Measurements from ENCODE around the gene GALNT17. TPM values are rescaled to one million over a fixed set of nuclear protein-coding genes. Genes with fewer than 3 reads are reported as not detected.
A peak's percentile ranks its signal among the peaks of the same experiment; 100 is the strongest.

Gene GALNT17
- total RNA-seq, 4 donors from 2014 or later, result 51.1 to 95.6 (median 69.8) TPM

GRCh38 chr7:71518880-71519279, 386.9 kb downstream of the GALNT17 start:
- no peaks in the 10 kb centered on the region for H3K9me3 ChIP-seq
- whole genome bisulfite sequencing, result 86% methylated on average over 2 of the region's 2 CpGs
- TF ChIP-seq POLR2AphosphoS5 (IDR thresholded peaks at IDR 0.05) (no peak), POLR2A (IDR thresholded peaks at IDR 0.05; ENCODE audit: low read depth) (no peak), EP300 (IDR thresholded peaks at IDR 0.05) (no peak)
- TF ChIP-seq, protein P1, sequence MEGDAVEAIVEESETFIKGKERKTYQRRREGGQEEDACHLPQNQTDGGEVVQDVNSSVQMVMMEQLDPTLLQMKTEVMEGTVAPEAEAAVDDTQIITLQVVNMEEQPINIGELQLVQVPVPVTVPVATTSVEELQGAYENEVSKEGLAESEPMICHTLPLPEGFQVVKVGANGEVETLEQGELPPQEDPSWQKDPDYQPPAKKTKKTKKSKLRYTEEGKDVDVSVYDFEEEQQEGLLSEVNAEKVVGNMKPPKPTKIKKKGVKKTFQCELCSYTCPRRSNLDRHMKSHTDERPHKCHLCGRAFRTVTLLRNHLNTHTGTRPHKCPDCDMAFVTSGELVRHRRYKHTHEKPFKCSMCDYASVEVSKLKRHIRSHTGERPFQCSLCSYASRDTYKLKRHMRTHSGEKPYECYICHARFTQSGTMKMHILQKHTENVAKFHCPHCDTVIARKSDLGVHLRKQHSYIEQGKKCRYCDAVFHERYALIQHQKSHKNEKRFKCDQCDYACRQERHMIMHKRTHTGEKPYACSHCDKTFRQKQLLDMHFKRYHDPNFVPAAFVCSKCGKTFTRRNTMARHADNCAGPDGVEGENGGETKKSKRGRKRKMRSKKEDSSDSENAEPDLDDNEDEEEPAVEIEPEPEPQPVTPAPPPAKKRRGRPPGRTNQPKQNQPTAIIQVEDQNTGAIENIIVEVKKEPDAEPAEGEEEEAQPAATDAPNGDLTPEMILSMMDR (IDR thresholded peaks at IDR 0.05), result no peak
- H3K27me3 ChIP-seq, result no peaks in the 10 kb centered on the region
- intact Hi-C loops (cut with DNase I), result loop anchor here (10.0 kb wide), 1 partner anchor 384 kb away; the partner anchor contains the start of gene GALNT17
- no peaks in the 10 kb centered on the region for H3K36me3 ChIP-seq
- peaks cover 0 to 9% (median 3%) of the 10 kb centered on the region in 4 donors for H3K4me1 ChIP-seq
- H3K27ac ChIP-seq (replicated peaks in 1 of 4), result no peak overlapping the region
- no peak for DNase-seq (ENCODE audit: extremely low spot score)
- H3K4me3 ChIP-seq, result no peak overlapping the region

DNA sequence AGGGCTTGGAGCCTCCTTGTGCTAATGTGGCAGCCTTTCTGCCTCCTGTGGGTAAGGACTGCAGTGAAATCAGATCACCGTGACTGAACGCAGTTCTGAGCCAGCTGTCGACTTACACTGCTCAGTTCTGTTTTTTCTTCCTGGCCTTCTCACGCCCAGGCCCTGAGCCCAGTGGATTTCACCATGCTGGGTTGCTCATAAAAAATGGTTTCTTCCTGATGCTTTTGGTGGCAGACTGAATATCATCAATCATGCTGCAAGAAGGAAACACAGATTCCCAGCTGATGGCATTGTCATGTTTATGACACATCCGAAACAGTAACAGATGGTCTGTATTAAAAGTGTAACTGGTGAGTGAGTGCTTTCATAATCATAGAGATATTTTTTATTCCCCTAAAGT, 389.6 kb downstream of the GALNT17 start:
- Histone ChIP-seq H3K27ac (replicated peaks in 1 of 4) (peak overlapping the region in 1 of 4 donors; percentile 40), H3K27me3 (no peaks in the 10 kb centered on the region), H3K9me3 (no peaks in the 10 kb centered on the region), H3K4me3 (no peak overlapping the region), H3K36me3 (no peaks in the 10 kb centered on the region), H3K4me1 (peaks cover 0 to 9% (median 3%) of the 10 kb centered on the region in 4 donors)
- intact Hi-C loops (cut with DNase I), result no loop called here
- 63% methylated on average over 5 of the region's 5 CpGs for WGBS
- no peak for DNase-seq (ENCODE audit: extremely low spot score)
- TF ChIP-seq POLR2A (IDR thresholded peaks at IDR 0.05; ENCODE audit: low read depth) (no peak), POLR2AphosphoS5 (IDR thresholded peaks at IDR 0.05) (peak in 1 of 2 donors; percentile 14)

DNA sequence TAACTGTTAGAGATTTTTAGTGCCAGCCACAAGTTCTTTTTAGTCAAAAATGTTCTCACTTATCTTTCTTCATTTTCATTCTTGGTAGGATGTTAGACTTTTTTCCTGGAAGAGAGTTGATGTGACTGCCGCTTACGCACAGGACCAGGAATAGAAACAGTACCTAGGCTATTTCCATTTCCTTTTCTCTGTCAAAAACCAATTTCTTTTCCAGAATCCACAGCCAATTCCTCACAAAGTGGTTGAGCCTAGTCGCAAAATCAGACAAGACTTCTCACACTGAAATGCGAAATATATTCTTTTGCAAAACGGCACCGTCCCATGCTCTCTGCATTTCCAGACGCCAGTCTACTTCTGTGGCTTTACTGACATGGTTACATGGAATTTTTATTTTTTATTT, 394.2 kb downstream of the GALNT17 start:
- intact Hi-C loops (cut with DNase I), result no loop called here
- 90% methylated on average over 7 of the region's 7 CpGs for WGBS
- Histone ChIP-seq H3K36me3 (no peaks in the 10 kb centered on the region), H3K4me3 (no peak overlapping the region), H3K27me3 (no peaks in the 10 kb centered on the region), H3K4me1 (peaks cover 0 to 4% (median 2%) of the 10 kb centered on the region in 4 donors), H3K9me3 (no peaks in the 10 kb centered on the region), H3K27ac (replicated peaks in 1 of 4) (no peak overlapping the region)
- TF ChIP-seq EP300 (IDR thresholded peaks at IDR 0.05), result no peak
- TF ChIP-seq, protein P1 (IDR thresholded peaks at IDR 0.05), result no peak
- TF ChIP-seq POLR2AphosphoS5 (IDR thresholded peaks at IDR 0.05), result no peak
- TF ChIP-seq POLR2A (IDR thresholded peaks at IDR 0.05; ENCODE audit: low read depth), result no peak
- no peak for DNase-seq (ENCODE audit: extremely low spot score)

- Histone ChIP-seq H3K27me3 (no peaks in the 10 kb centered on the region), H3K9me3 (no peaks in the 10 kb centered on the region), H3K4me1 (no peaks in the 10 kb centered on the region), H3K27ac (replicated peaks in 1 of 4) (no peak overlapping the region), H3K36me3 (no peaks in the 10 kb centered on the region), H3K4me3 (no peak overlapping the region)
- intact Hi-C loops (cut with DNase I), result no loop called here
- no peak for DNase-seq (ENCODE audit: extremely low spot score)
- TF ChIP-seq POLR2AphosphoS5 (IDR thresholded peaks at IDR 0.05) (no peak), EP300 (IDR thresholded peaks at IDR 0.05) (no peak), POLR2A (IDR thresholded peaks at IDR 0.05; ENCODE audit: low read depth) (no peak)
- TF ChIP-seq, protein P1 (IDR thresholded peaks at IDR 0.05), result no peak
- WGBS, result 81% methylated on average over 5 of the region's 5 CpGs
Observed at GRCh38 chr7:71527213-71527612, 395.3 kb downstream of the GALNT17 start.

GRCh38 chr7:71535616-71536015, 403.7 kb downstream of the GALNT17 start:
- WGBS, result 84% methylated on average over 2 of the region's 2 CpGs
- Histone ChIP-seq H3K9me3 (no peaks in the 10 kb centered on the region), H3K36me3 (no peaks in the 10 kb centered on the region), H3K4me3 (no peak overlapping the region), H3K4me1 (no peaks in the 10 kb centered on the region), H3K27ac (replicated peaks in 1 of 4) (no peak overlapping the region), H3K27me3 (no peaks in the 10 kb centered on the region)
- TF ChIP-seq EP300 (IDR thresholded peaks at IDR 0.05) (no peak), POLR2A (IDR thresholded peaks at IDR 0.05; ENCODE audit: low read depth) (no peak), POLR2AphosphoS5 (IDR thresholded peaks at IDR 0.05) (no peak)
- TF ChIP-seq, protein P1 (IDR thresholded peaks at IDR 0.05), result no peak
- DNase-seq (ENCODE audit: extremely low spot score), result no peak
- intact Hi-C loops (cut with DNase I), result no loop called here

Data from esophagus muscularis mucosa (tissue), 4 donors.